HG03460 (cell line): ENCODE data around the gene SMARCE1.
A peak's percentile ranks its signal among the peaks of the same experiment; 100 is the strongest.
"Not testable (repeated sequence)": the region's sequence is repeated elsewhere in the genome, so short reads cannot be mapped to it uniquely, and the experiment has no call there.

Source experiments
- ATAC-seq: cut with Tn5 transposase; IDR thresholded peaks from one replicate; pipeline ENCODE4 v1.9.1; 2021; ENCODE audit not compliant: unreplicated experiment

Gene SMARCE1

GRCh38 chr17:40590742-40591141 lies 56.9 kb downstream of the SMARCE1 start:
- no peak for ATAC-seq

GRCh38 chr17:40588552-40588951 lies 59.1 kb downstream of the SMARCE1 start:
- ATAC-seq = no peak

GRCh38 chr17:40586264-40586663 lies 61.4 kb downstream of the SMARCE1 start:
- not testable (repeated sequence) for ATAC-seq

DNA sequence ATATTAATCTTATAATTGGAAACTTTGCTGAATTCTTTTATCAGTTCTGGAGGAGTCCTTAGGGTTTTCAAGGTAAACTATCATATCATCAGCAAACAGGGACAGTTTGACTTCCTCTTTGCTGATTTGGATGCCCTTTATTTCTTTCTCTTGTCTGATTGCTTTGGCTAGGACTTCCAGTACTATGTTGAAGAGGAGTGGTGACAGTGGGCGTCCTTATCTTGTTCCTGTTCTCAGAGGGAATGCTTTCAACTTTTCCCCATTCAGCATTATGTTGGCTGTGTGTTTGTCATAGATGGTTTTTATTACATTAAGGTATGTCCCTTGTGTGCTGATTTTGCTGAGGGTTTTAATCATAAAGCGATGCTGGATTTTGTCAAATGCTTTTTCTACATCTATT lies 62.7 kb downstream of the SMARCE1 start:
- ATAC-seq = not testable (repeated sequence)

GRCh38 chr17:40582328-40582901 lies 65.2 kb downstream of the SMARCE1 start:
- ATAC-seq = peak; percentile 85

GRCh38 chr17:40580140-40580539 lies 67.5 kb downstream of the SMARCE1 start:
- ATAC-seq = no peak

DNA sequence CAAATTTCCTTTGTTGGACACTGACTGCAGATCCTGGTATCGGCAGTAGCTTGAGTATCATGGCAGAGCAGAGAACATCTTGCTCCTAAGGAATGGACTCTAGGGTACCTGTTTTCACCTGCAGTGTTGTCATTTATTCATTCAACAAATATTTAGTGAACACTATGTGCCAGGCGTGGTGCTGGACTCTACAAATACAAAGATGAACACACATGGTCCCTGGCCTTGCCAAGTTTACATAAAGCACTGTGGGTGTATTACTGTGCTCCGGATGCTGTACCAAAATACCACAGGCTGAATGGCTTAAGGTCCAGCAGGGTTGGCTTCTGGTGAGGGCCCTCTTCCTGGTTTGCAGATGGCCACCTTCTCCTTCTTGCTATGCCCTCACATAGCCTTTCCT lies 68.1 kb downstream of the SMARCE1 start:
- no peak for ATAC-seq

DNA sequence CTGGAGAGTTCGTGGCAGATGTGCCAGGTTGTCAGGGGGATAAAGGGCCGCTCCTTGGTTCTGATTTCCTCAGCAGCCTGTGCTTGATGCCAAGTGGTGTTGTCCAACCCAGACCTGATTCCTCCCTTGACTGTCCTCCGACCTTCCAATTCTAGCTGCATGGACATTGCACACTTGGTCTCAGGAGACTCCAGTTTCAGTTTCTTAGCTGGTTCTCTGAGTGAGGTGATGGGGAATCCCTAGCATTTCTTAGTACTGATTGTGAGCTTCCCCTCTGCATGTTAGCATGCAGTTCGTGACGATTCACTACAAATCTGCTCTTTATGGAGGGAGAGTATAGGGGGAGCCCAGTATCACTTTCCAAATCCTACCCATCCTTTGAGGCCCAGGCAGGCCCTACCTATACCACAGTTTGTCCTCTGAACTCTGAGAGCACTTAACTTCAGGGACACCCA lies 70.0 kb downstream of the SMARCE1 start:
- peak; percentile 49 for ATAC-seq

DNA sequence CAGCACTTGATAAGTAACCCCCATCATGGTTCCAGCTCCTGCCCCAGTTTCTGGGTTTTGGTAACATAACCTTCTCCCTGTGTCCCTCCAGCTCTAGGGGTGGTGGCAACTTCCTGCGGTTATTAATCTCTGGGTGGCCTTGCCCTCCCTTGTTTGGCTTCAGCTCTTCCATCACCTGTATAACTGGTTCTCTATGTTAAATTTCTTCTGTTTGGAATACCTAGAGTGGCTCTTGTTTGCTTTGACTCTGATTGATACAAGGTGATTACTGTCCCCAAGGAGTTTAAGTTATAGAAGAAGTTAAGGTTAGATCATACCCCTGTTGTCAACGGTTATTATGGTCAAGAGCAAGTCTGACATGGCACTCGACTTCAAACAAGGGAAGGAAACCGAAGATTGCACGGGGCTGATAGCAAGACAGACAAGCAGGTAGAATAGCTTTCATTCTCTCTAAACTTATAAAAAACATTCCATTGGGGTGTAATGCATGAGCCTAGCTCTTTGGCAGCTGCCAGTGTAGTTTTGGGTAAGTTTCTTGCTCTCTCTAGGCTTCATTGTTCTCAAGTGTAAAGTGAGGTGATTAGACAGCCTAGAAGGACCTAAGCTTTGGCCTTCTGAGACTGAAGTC lies 71.4 kb downstream of the SMARCE1 start:
- ATAC-seq = no peak
